Ishikawa (cell line): Measurements from ENCODE around the gene CNTNAP2.

Source experiments
- CEBPB ChIP-seq: IDR thresholded peaks from 2 replicates; pipeline ENCODE4 v1.6.1; 2012
- EGR1 ChIP-seq: IDR thresholded peaks from 2 replicates; pipeline ENCODE4 v1.6.1; 2012
- EP300 ChIP-seq: IDR thresholded peaks from 2 replicates; pipeline ENCODE4 v1.6.1; 2012; ENCODE audit warnings: borderline replicate concordance
- NFIC ChIP-seq: IDR thresholded peaks from 2 replicates; pipeline ENCODE4 v1.6.1; 2012
- RAD21 ChIP-seq: IDR thresholded peaks from 2 replicates; pipeline ENCODE4 v1.6.1; 2012; ENCODE audit warnings: low read depth
- TAF1 ChIP-seq: IDR thresholded peaks from 2 replicates; pipeline ENCODE4 v1.6.1; 2012; ENCODE audit warnings: low read depth, mild to moderate bottlenecking
- TEAD4 ChIP-seq: IDR thresholded peaks from 2 replicates; pipeline ENCODE4 v1.6.1; 2012
- YY1 ChIP-seq: IDR thresholded peaks from 2 replicates; pipeline ENCODE4 v1.6.1; 2012; ENCODE audit warnings: low read depth
- ZBTB7A ChIP-seq: IDR thresholded peaks from 2 replicates; pipeline ENCODE4 v1.6.1; 2012; ENCODE audit warnings: low read depth
- TF ChIP-seq, protein P1 (sequence below): IDR thresholded peaks from 2 replicates; pipeline ENCODE4 v1.6.1; 2012
- TF ChIP-seq, protein P2 (sequence below): IDR thresholded peaks from 2 replicates; pipeline ENCODE4 v1.6.1; 2012; ENCODE audit warnings: low read depth, mild to moderate bottlenecking

DNA sequence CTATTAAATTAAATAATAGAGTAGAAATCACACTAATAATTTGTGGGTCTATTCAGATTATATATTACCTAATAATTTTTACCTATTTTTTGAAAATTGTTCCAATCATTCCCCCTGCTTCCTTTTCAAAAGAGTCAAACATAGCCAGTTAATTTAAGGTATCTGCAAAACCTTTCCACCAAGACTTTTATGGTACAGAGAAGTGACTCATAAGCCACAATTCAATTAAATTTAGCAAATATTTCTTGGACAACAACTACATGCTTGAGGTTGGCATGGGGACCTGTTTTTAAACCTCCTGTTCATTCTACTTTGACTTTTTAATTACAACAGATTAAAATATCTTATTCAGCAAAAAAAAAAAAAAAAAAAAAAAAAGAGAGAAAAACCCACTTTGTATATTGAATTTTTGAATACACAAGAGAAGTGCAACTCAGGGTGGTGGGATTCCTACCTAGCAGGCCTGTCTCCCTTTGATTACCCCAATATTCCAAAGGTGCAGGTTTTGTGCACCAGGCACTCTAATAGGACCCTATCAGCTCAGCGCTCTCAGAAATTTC, 2172.1 kb downstream of the CNTNAP2 start:
- TF ChIP-seq CEBPB (no peak), YY1 (no peak), EP300 (no peak), ZBTB7A (no peak), TEAD4 (no peak), EGR1 (no peak), NFIC (no peak), RAD21 (no peak), TAF1 (no peak)
- TF ChIP-seq, protein P1, sequence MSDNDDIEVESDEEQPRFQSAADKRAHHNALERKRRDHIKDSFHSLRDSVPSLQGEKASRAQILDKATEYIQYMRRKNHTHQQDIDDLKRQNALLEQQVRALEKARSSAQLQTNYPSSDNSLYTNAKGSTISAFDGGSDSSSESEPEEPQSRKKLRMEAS: no peak
- TF ChIP-seq, protein P2, sequence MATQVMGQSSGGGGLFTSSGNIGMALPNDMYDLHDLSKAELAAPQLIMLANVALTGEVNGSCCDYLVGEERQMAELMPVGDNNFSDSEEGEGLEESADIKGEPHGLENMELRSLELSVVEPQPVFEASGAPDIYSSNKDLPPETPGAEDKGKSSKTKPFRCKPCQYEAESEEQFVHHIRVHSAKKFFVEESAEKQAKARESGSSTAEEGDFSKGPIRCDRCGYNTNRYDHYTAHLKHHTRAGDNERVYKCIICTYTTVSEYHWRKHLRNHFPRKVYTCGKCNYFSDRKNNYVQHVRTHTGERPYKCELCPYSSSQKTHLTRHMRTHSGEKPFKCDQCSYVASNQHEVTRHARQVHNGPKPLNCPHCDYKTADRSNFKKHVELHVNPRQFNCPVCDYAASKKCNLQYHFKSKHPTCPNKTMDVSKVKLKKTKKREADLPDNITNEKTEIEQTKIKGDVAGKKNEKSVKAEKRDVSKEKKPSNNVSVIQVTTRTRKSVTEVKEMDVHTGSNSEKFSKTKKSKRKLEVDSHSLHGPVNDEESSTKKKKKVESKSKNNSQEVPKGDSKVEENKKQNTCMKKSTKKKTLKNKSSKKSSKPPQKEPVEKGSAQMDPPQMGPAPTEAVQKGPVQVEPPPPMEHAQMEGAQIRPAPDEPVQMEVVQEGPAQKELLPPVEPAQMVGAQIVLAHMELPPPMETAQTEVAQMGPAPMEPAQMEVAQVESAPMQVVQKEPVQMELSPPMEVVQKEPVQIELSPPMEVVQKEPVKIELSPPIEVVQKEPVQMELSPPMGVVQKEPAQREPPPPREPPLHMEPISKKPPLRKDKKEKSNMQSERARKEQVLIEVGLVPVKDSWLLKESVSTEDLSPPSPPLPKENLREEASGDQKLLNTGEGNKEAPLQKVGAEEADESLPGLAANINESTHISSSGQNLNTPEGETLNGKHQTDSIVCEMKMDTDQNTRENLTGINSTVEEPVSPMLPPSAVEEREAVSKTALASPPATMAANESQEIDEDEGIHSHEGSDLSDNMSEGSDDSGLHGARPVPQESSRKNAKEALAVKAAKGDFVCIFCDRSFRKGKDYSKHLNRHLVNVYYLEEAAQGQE: no peak
